ENCODE results near the gene ANKRD28. TPM values are rescaled to one million over a fixed set of nuclear protein-coding genes. Genes with fewer than 3 reads are reported as not detected.

The ANKRD28 gene
- total and polyA plus RNA-seq, 2 of the 8 experiments (the other 6 are each of a cell fraction or from before 2014, with no cell fraction given): 39.1 to 61.7 TPM

DNA sequence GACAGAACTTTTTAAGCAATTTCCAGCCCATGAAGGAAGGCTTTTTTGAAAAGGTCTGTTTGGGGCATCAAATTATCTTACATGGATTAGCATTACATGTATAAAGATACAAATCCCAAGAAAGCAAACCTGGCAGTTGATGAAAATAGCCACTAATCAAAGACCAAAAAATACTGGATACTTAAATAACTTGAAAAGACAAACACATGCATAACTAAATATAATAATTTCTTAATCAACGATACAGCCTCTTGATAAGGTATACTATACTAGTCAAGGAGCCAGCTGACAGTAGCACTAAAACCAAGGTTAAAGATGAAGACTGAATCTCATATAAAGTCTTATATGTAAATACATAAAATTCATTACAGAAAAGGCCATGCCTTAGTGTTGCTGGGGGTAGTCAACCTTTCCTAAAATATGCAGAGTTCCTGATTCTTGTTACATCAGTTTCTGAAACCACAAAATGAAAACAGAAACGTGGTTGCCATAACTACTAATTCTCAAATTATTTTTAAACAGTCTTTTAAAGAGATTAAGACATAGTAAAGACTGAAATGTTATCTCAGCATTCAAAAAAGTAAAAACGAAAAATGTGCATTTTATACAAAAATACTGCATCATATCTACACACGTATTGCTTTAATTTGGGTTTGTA is 2.0 kb downstream of the ANKRD28 start:
- Histone ChIP-seq H3K4me2 (ENCODE audit: insufficient read depth in 1 of 2, low read depth in 2 of 2, low read length in 2 of 2) (no peak overlapping the region), H2BK15ac (ENCODE audit: low read length) (no peak overlapping the region), H3K18ac (ENCODE audit: extremely low read depth, low read length) (no peak overlapping the region), H2AFZ (ENCODE audit: low read length) (no peak overlapping the region), H3K14ac (ENCODE audit: insufficient read length) (no peak overlapping the region), H3K79me1 (ENCODE audit: low read depth, low read length) (no peaks in the 10 kb centered on the region), H3K4me1 (replicated peaks in 1 of 4; ENCODE audit: control insufficient read depth in 3 of 4, insufficient read depth in 4 of 4, low read length in 3 of 4) (peaks cover 0 to 7% (median 4%) of the 10 kb centered on the region in 4 experiments; a peak in 4 of 7 replicates), H4K8ac (ENCODE audit: extremely low read depth, insufficient read depth, low read length) (no peak overlapping the region), H3K9ac (replicated peaks in 1 of 4; ENCODE audit: extremely low read depth in 1 of 4, low read depth in 3 of 4, low read length in 3 of 4) (no peak overlapping the region), H3K79me2 (ENCODE audit: control insufficient read depth in 1 of 2, insufficient read depth in 2 of 2, low read length in 2 of 2) (peaks cover 0 to 51% of the 10 kb centered on the region in 2 experiments; a peak in 2 of 4 replicates), H2BK12ac (ENCODE audit: low read depth, low read length) (no peak overlapping the region), H3K23me2 (ENCODE audit: low read depth, low read length) (no peaks in the 10 kb centered on the region), H3K27me3 (replicated peaks in 1 of 4; ENCODE audit: control insufficient read depth in 3 of 4, extremely low read depth in 1 of 4, insufficient read depth in 3 of 4, low read length in 3 of 4) (no peaks in the 10 kb centered on the region), H3K36me3 (ENCODE audit: control insufficient read depth in 2 of 4, insufficient read depth in 4 of 4, low read length in 3 of 4) (no peaks in the 10 kb centered on the region), H3K56ac (replicated peaks; ENCODE audit: insufficient read length, low read depth, low read length) (no peak overlapping the region), H2BK120ac (replicated peaks; ENCODE audit: low read depth, low read length) (no peak overlapping the region), H2BK5ac (ENCODE audit: low read depth, low read length) (no peak overlapping the region), H2BK20ac (ENCODE audit: low read length) (no peak overlapping the region), H4K5ac (ENCODE audit: insufficient read length, low read depth, low read length) (no peak overlapping the region), H3K9me3 (ENCODE audit: insufficient read depth in 2 of 2, low read depth in 1 of 2, low read length in 1 of 2) (no peaks in the 10 kb centered on the region), H3K23ac (ENCODE audit: insufficient read length) (no peak overlapping the region), H3K4me3 (ENCODE audit: extremely low read depth in 1 of 4, insufficient read depth in 2 of 4, low read depth in 3 of 4, low read length in 4 of 4) (no peak overlapping the region), H3K4ac (replicated peaks; ENCODE audit: insufficient read length, low read depth, low read length) (no peak overlapping the region), H4K91ac (replicated peaks; ENCODE audit: insufficient read length, low read length) (no peak overlapping the region), H3K27ac (ENCODE audit: low read depth, low read length) (no peak overlapping the region), H2AK5ac (ENCODE audit: low read depth, low read length) (no peak overlapping the region), H4K20me1 (replicated peaks in 1 of 2; ENCODE audit: control insufficient read depth in 1 of 2, insufficient read depth in 2 of 2, low read length in 2 of 2) (no peaks in the 10 kb centered on the region)
- no peak for DNase-seq (ENCODE audit: low read depth in 1 of 2, low spot score in 2 of 2)
- no peak for FAIRE-seq
- ChIA-PET POLR2A (ENCODE audit: partially characterized antibody) (no interaction called here), CTCF (ENCODE audit: partially characterized antibody) (no interaction called here)
- no peak for TF ChIP-seq CHD1 (IDR thresholded peaks at IDR 0.05; ENCODE audit: low read depth, low read length)
- no peak for TF ChIP-seq SP1 (IDR thresholded peaks at IDR 0.05; ENCODE audit: low read depth, low read length)
- 79% methylated on average over 4 of the region's 4 CpGs; no CpG with 5 or more reads in 1 of the 2 experiments for WGBS, 2 experiments (ENCODE audit: extremely low coverage in 1 of 2, insufficient coverage in 1 of 2, insufficient read length in 1 of 2, insufficient replicate concordance in 2 of 2, low coverage in 1 of 2, low lambda C conversion rate in 2 of 2, missing lambda C conversion rate in 1 of 2)
